HepG2 (cell line): Measurements from ENCODE around the gene ZC2HC1B. TPM values are rescaled to one million over a fixed set of nuclear protein-coding genes. Genes with fewer than 3 reads are reported as not detected.

Source experiments
- KAT8 ChIP-seq: IDR thresholded peaks from 2 replicates; pipeline ENCODE4 v1.6.1; 2016; ENCODE audit warnings: missing genetic modification reagents, missing compliant biosample characterization
- KIAA2018 ChIP-seq: sonication (generic); formaldehyde crosslinking; IDR thresholded peaks from 2 replicates; pipeline ENCODE4 v1.5.0; 2020; ENCODE audit warnings: mild to moderate bottlenecking, missing genetic modification reagents, borderline replicate concordance
- KLF11 ChIP-seq: IDR thresholded peaks from 2 replicates; pipeline ENCODE4 v1.6.1; 2016; ENCODE audit warnings: missing compliant biosample characterization
- MAFF ChIP-seq: IDR thresholded peaks from 2 replicates; pipeline ENCODE4 v1.6.1; 2011; ENCODE audit warnings: low read depth, low read length, improper control_type of control experiment
- NFE2L2 ChIP-seq: fragments of 150-350 bp; IDR thresholded peaks from 2 replicates; pipeline ENCODE4 v1.6.1; 2014; ENCODE audit warnings: low read length
- ZBTB3 ChIP-seq: sonication (generic); formaldehyde crosslinking; IDR thresholded peaks from 2 replicates; pipeline ENCODE4 v1.4.0; 2020; ENCODE audit warnings: low read depth, mild to moderate bottlenecking, moderate library complexity, missing genetic modification reagents, borderline replicate concordance
- ZMYM3 ChIP-seq: sonication (generic); formaldehyde crosslinking; IDR thresholded peaks from 2 replicates; pipeline ENCODE4 v1.5.1; 2020; ENCODE audit warnings: mild to moderate bottlenecking, missing genetic modification reagents
- ZNF124 ChIP-seq: sonication (generic); formaldehyde crosslinking; IDR thresholded peaks from 2 replicates; pipeline ENCODE4 v1.4.0; 2020; ENCODE audit warnings: missing genetic modification reagents
- ZNF253 ChIP-seq: sonication (generic); formaldehyde crosslinking; IDR thresholded peaks from 2 replicates; pipeline ENCODE4 v1.8.0; 2022; ENCODE audit warnings: mild to moderate bottlenecking, missing genetic modification reagents, borderline replicate concordance
- ZNF30 ChIP-seq: sonication (generic); formaldehyde crosslinking; IDR thresholded peaks from 2 replicates; pipeline ENCODE4 v1.5.0; 2020; ENCODE audit warnings: mild to moderate bottlenecking, missing genetic modification reagents
- ZNF546 ChIP-seq: sonication (generic); formaldehyde crosslinking; conservative IDR thresholded peaks from 2 replicates; pipeline ENCODE4 v1.8.1; 2023; ENCODE audit warnings: mild to moderate bottlenecking, missing genetic modification reagents
- ZNF775 ChIP-seq: sonication (generic); formaldehyde crosslinking; IDR thresholded peaks from 2 replicates; pipeline ENCODE4 v1.4.0; 2020; ENCODE audit warnings: missing genetic modification reagents, mild to moderate bottlenecking, moderate library complexity, borderline replicate concordance
- ZSCAN25 ChIP-seq: sonication (generic); formaldehyde crosslinking; IDR thresholded peaks from 2 replicates; pipeline ENCODE4 v1.8.0; 2022; ENCODE audit warnings: mild to moderate bottlenecking, missing genetic modification reagents
- polyA plus RNA-seq, 8 experiments: library from polyadenylated mRNA; depleted of rRNA in 3 of 8; stranded (reverse) in 7 of 8; unstranded in 1 of 8; fragments of >200 nt; fragmentation: Illumina TruSeq in 4 of 8; extraction: Trizol in 4 of 8; gene quantifications; 2 replicates each; pipeline versions ENCODE4 v1.2.1 to v1.2.3, GENCODE V29; 2011 to 2016; ENCODE audit warnings: low read depth in 4 of 8, missing spikeins in 1 of 8, mixed read lengths in 1 of 8; ENCODE audit not compliant: insufficient read depth in 1 of 8
- total RNA-seq, 5 experiments: library from RNA; depleted of rRNA; stranded (reverse); fragments of >200 nt; fragmentation: Illumina TruSeq; extraction: Trizol; gene quantifications; 2 replicates each; pipeline ENCODE4 v1.2.3, GENCODE V29; 2016; ENCODE audit warnings: low read depth in 1 of 5
- TF ChIP-seq, protein P1 (sequence below): sonication (generic); formaldehyde crosslinking; IDR thresholded peaks from 2 replicates; pipeline ENCODE4 v1.5.0; 2020; ENCODE audit warnings: mild to moderate bottlenecking, low read depth, missing genetic modification reagents, borderline replicate concordance
- TF ChIP-seq, protein P2 (sequence below): sonication (generic); formaldehyde crosslinking; IDR thresholded peaks from 2 replicates; pipeline ENCODE4 v1.4.0; 2020; ENCODE audit warnings: missing genetic modification reagents, borderline replicate concordance
- TF ChIP-seq, protein P3 (sequence below): sonication (generic); formaldehyde crosslinking; conservative IDR thresholded peaks from 2 replicates; pipeline ENCODE4 v1.8.0; 2022; ENCODE audit warnings: mild to moderate bottlenecking, moderate library complexity, missing genetic modification reagents

Gene ZC2HC1B
- total and polyA plus RNA-seq, 2 of the 13 experiments (the other 11 are each of a cell fraction or from before 2014, with no cell fraction given), result not detected

DNA sequence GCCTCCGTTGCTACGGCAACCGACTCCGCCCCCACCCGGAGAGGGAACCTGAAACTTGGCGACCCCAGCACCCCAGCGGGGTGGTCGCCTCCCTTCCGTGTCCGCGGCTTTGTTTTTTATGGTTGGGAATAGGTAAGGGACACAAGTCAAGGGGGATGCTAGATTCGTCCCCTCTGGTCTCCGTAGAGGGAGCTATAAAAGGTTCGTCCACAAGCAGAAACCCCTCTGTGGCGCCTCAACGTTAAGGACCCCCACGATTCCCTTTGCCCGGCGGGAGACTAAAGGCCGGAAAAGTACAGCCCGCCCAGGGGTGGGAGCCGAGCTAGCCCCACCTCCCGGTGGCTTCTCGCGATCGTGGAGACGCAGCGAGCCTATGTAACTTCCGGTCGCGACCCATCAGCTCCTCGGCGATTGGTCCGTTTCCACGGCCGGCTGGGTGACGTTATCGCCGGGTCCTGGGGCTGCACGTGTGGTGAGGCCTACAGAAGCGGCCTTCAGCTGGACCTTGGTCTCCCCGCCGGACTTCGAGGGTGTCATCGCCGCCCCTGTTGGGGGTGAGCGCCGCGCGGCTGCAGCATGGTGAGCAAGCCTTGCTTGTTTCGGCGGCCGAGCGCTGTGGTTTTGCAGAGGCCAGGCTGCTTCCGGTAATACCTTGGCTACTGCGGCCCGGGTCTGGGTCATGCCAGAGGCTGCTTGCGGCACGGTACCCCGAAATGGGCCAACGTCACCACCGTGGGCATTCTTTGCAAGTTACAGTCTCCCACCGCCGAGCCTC lies 21.2 kb upstream of the ZC2HC1B start, which contains the start of gene LTV1 (continued):
- no peak for TF ChIP-seq KIAA2018 (CRISPR knock-in tag)
- TF ChIP-seq ZBTB3, result peak; percentile 90
- TF ChIP-seq ZNF124 (CRISPR knock-in tag), result peak; percentile 81; the same call in 1 of the 2 replicates
- peak; percentile 89 for TF ChIP-seq ZSCAN25 (CRISPR knock-in tag)
- TF ChIP-seq NFE2L2, result no peak
- peak; percentile 99 for TF ChIP-seq KAT8 (CRISPR knock-in tag)
- TF ChIP-seq, protein P1, sequence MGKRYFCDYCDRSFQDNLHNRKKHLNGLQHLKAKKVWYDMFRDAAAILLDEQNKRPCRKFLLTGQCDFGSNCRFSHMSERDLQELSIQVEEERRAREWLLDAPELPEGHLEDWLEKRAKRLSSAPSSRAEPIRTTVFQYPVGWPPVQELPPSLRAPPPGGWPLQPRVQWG (CRISPR knock-in tag), result no peak
- TF ChIP-seq ZNF253 (CRISPR knock-in tag), result peak; percentile 99
- TF ChIP-seq, protein P2, sequence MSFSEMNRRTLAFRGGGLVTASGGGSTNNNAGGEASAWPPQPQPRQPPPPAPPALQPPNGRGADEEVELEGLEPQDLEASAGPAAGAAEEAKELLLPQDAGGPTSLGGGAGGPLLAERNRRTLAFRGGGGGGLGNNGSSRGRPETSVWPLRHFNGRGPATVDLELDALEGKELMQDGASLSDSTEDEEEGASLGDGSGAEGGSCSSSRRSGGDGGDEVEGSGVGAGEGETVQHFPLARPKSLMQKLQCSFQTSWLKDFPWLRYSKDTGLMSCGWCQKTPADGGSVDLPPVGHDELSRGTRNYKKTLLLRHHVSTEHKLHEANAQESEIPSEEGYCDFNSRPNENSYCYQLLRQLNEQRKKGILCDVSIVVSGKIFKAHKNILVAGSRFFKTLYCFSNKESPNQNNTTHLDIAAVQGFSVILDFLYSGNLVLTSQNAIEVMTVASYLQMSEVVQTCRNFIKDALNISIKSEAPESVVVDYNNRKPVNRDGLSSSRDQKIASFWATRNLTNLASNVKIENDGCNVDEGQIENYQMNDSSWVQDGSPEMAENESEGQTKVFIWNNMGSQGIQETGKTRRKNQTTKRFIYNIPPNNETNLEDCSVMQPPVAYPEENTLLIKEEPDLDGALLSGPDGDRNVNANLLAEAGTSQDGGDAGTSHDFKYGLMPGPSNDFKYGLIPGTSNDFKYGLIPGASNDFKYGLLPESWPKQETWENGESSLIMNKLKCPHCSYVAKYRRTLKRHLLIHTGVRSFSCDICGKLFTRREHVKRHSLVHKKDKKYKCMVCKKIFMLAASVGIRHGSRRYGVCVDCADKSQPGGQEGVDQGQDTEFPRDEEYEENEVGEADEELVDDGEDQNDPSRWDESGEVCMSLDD (CRISPR knock-in tag), result peak; percentile 95
- peak; percentile 91 for TF ChIP-seq KLF11 (CRISPR knock-in tag)
- peak; percentile 58; the same call in 1 of the 2 replicates for TF ChIP-seq ZNF775
- TF ChIP-seq, protein P3, sequence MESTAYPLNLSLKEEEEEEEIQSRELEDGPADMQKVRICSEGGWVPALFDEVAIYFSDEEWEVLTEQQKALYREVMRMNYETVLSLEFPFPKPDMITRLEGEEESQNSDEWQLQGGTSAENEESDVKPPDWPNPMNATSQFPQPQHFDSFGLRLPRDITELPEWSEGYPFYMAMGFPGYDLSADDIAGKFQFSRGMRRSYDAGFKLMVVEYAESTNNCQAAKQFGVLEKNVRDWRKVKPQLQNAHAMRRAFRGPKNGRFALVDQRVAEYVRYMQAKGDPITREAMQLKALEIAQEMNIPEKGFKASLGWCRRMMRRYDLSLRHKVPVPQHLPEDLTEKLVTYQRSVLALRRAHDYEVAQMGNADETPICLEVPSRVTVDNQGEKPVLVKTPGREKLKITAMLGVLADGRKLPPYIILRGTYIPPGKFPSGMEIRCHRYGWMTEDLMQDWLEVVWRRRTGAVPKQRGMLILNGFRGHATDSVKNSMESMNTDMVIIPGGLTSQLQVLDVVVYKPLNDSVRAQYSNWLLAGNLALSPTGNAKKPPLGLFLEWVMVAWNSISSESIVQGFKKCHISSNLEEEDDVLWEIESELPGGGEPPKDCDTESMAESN (CRISPR knock-in tag), result peak; percentile 98
- TF ChIP-seq ZMYM3 (CRISPR knock-in tag), result peak; percentile 84
- TF ChIP-seq ZNF30 (CRISPR knock-in tag), result peak; percentile 98
- no peak for TF ChIP-seq MAFF
- TF ChIP-seq ZNF546, result peak; percentile 95
